ENCODE results near the gene GAGE13. TPM values are rescaled to one million over a fixed set of nuclear protein-coding genes. Genes with fewer than 3 reads are reported as not detected.

Gene GAGE13
- polyA plus RNA-seq, 1 donor (not counting 4 experiments of a cell fraction or from before 2014, with no cell fraction given), result not detected

DNA sequence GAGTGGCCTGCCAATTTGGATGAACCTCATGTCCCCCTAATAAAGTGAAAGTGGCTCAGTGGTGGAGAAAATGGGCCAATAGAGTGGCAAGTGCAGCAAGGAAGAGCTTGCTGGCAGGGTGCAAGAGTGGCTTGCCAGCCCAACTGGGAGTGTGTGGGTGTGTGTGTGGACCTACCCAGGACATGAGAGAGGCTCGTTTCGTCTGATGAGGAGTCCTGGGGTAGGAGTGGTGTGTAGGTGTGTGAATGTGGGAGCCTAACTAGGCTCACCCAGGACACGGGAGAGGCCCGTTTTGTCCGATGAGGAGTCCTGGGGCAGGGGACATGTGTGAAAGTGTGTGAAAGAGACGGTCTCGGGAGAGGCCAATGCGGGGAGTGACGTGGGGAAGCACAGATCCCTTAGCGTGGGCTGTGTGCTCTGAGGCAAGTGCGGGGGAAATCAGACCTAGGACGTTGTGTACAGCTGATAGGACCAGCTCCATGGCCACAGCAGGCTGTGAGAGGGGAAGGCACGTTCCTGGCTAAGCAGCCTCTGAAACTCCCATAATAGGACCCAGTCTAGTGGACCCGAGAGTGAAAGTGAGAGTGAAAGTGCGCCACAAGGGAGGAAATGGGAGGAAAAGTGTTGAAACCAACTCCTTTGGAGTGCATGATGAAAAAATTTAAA, 22.6 kb upstream of the GAGE13 start:
- peaks cover 11% of the 10 kb centered on the region for H3K4me1 ChIP-seq (ENCODE audit: control insufficient read depth, extremely low read depth, insufficient read depth, low read length)
- FAIRE-seq, result no peak
- H2AFZ ChIP-seq (ENCODE audit: control insufficient read depth, low read length), result peak overlapping the region; percentile 83
- no peak for DNase-seq (ENCODE audit: low read depth, low spot score)
- dilution Hi-C loops (cut with MboI; ENCODE audit: extremely low pct_ligation_motif_present, low sequenced_read_pairs), result no loop called here
- no peak overlapping the region for H3K9ac ChIP-seq (ENCODE audit: control insufficient read depth, extremely low read depth, insufficient read depth, low read length)
- H3K4me2 ChIP-seq (ENCODE audit: control insufficient read depth, extremely low read depth, insufficient read depth, low read depth, low read length), result peak overlapping the region; percentile 79
- no peaks in the 10 kb centered on the region for H3K9me3 ChIP-seq (ENCODE audit: control insufficient read depth, low read depth, low read length)
- no peak for TF ChIP-seq EZH2 (IDR thresholded peaks at IDR 0.05; ENCODE audit: low read length)
- TF ChIP-seq, protein P1, sequence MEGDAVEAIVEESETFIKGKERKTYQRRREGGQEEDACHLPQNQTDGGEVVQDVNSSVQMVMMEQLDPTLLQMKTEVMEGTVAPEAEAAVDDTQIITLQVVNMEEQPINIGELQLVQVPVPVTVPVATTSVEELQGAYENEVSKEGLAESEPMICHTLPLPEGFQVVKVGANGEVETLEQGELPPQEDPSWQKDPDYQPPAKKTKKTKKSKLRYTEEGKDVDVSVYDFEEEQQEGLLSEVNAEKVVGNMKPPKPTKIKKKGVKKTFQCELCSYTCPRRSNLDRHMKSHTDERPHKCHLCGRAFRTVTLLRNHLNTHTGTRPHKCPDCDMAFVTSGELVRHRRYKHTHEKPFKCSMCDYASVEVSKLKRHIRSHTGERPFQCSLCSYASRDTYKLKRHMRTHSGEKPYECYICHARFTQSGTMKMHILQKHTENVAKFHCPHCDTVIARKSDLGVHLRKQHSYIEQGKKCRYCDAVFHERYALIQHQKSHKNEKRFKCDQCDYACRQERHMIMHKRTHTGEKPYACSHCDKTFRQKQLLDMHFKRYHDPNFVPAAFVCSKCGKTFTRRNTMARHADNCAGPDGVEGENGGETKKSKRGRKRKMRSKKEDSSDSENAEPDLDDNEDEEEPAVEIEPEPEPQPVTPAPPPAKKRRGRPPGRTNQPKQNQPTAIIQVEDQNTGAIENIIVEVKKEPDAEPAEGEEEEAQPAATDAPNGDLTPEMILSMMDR (optimal IDR thresholded peaks at IDR 0.05 in 1 of 3, IDR thresholded peaks at IDR 0.05 in 1 of 3, conservative IDR thresholded peaks at IDR 0.05 in 1 of 3; ENCODE audit: extremely low read depth in 1 of 3, insufficient read depth in 2 of 3, low read length in 3 of 3), result no peak
- no peak overlapping the region for H3K27ac ChIP-seq (ENCODE audit: control insufficient read depth, insufficient read depth, low read length)
- no peaks in the 10 kb centered on the region for H3K79me2 ChIP-seq (ENCODE audit: control insufficient read depth, insufficient read depth, low read length)
- H4K20me1 ChIP-seq (ENCODE audit: control insufficient read depth, extremely low read depth, insufficient read depth, low read length), result no peaks in the 10 kb centered on the region
- H3K27me3 ChIP-seq (ENCODE audit: control insufficient read depth, extremely low read depth, insufficient read depth, low read length), result no peaks in the 10 kb centered on the region
- H3K9me1 ChIP-seq (ENCODE audit: control insufficient read depth, extremely low read depth, insufficient read depth, low read length), result no peaks in the 10 kb centered on the region
- H3K4me3 ChIP-seq (ENCODE audit: control insufficient read depth in 2 of 3, extremely low read depth in 1 of 3, insufficient read depth in 2 of 3, low read depth in 1 of 3, low read length in 3 of 3), result peak overlapping the region in 2 of 3 experiments; percentile 49 to 51
- H3K36me3 ChIP-seq (ENCODE audit: control insufficient read depth in 2 of 2, extremely low read depth in 1 of 2, insufficient read depth in 2 of 2, low read length in 2 of 2), result no peaks in the 10 kb centered on the region

DNA sequence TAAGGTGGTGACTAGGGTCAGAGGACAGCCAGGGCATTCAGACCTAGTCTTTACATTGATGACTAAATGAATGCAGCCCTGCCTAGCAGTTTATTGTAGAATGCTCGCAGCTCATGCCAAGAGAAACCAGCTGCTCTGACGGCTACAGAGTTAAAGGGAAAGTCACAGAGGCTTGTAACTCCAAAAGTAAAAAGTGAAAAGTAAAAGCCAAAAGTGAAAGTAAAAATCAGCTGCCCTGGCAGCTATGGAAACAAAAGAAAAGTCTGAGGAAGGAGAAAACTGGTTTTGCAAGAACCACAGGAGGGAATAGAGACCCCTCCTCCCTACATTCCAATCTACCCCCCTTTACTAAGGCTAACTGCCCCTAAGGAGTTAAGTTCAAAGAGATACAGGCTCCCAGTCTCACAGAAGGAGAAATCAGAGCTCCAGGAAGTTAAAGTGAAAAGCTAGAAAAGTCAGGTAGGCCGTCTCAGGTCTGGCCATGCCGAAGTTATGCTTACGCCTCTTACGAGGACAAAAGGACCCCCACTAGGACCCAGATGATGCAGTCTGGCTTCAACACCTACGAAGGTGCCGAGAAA, 21.9 kb upstream of the GAGE13 start:
- DNase-seq (ENCODE audit: low read depth, low spot score) (no peak), FAIRE-seq (peak; percentile 62)
- TF ChIP-seq, protein P1 (optimal IDR thresholded peaks at IDR 0.05 in 1 of 3, IDR thresholded peaks at IDR 0.05 in 1 of 3, conservative IDR thresholded peaks at IDR 0.05 in 1 of 3; ENCODE audit: extremely low read depth in 1 of 3, insufficient read depth in 2 of 3, low read length in 3 of 3), result no peak
- TF ChIP-seq EZH2 (IDR thresholded peaks at IDR 0.05; ENCODE audit: low read length), result no peak
- Histone ChIP-seq H3K4me3 (ENCODE audit: control insufficient read depth in 2 of 3, extremely low read depth in 1 of 3, insufficient read depth in 2 of 3, low read depth in 1 of 3, low read length in 3 of 3) (peak overlapping the region in 2 of 3 experiments; percentile 49 to 51), H3K4me1 (ENCODE audit: control insufficient read depth, extremely low read depth, insufficient read depth, low read length) (peaks cover 11% of the 10 kb centered on the region), H2AFZ (ENCODE audit: control insufficient read depth, low read length) (peak overlapping the region; percentile 83), H3K9ac (ENCODE audit: control insufficient read depth, extremely low read depth, insufficient read depth, low read length) (peak overlapping the region; percentile 33), H3K79me2 (ENCODE audit: control insufficient read depth, insufficient read depth, low read length) (no peaks in the 10 kb centered on the region), H4K20me1 (ENCODE audit: control insufficient read depth, extremely low read depth, insufficient read depth, low read length) (no peaks in the 10 kb centered on the region), H3K36me3 (ENCODE audit: control insufficient read depth in 2 of 2, extremely low read depth in 1 of 2, insufficient read depth in 2 of 2, low read length in 2 of 2) (no peaks in the 10 kb centered on the region), H3K4me2 (ENCODE audit: control insufficient read depth, extremely low read depth, insufficient read depth, low read depth, low read length) (peak overlapping the region; percentile 79), H3K27ac (ENCODE audit: control insufficient read depth, insufficient read depth, low read length) (no peak overlapping the region), H3K27me3 (ENCODE audit: control insufficient read depth, extremely low read depth, insufficient read depth, low read length) (no peaks in the 10 kb centered on the region), H3K9me3 (ENCODE audit: control insufficient read depth, low read depth, low read length) (no peaks in the 10 kb centered on the region), H3K9me1 (ENCODE audit: control insufficient read depth, extremely low read depth, insufficient read depth, low read length) (no peaks in the 10 kb centered on the region)
- dilution Hi-C loops (cut with MboI; ENCODE audit: extremely low pct_ligation_motif_present, low sequenced_read_pairs), result no loop called here
